Thyroid gland (tissue), 4 donors: Measurements from ENCODE around the gene B3GALT4.

Experiments
- CTCF ChIP-seq, 6 experiments: fragments of 200-600 bp in 3 of 6; fragments of 450-650 bp in 3 of 6; sonication (generic) in 3 of 6; IDR thresholded peaks; one replicate each; pipeline ENCODE4 v1.5.1; 2016 to 2019; ENCODE audit warnings: antibody characterized with exemption in 6 of 6, mild to moderate bottlenecking in 2 of 6, inconsistent platforms in 1 of 6, moderate library complexity in 1 of 6
- POLR2A ChIP-seq, 2 donors: fragments of 450-650 bp; IDR thresholded peaks; one replicate each; pipeline ENCODE4 v1.6.1; 2017; ENCODE audit warnings: antibody characterized with exemption in 2 of 2, mild to moderate bottlenecking in 2 of 2, moderate library complexity in 1 of 2

GRCh38 chr6:33248643-33248931, 28.3 kb upstream of the B3GALT4 start:
- no peak for TF ChIP-seq POLR2A (IDR thresholded peaks at IDR 0.05)
- TF ChIP-seq CTCF (IDR thresholded peaks at IDR 0.05) = peak in 1 of 6 experiments; percentile 4
